Motor neuron (in vitro differentiated cells): Measurements from ENCODE around the gene XK. TPM values are rescaled to one million over a fixed set of nuclear protein-coding genes. Genes with fewer than 3 reads are reported as not detected.
"Not testable (repeated sequence)": the region's sequence is repeated elsewhere in the genome, so short reads cannot be mapped to it uniquely, and the experiment has no call there.

Experiments
- ATAC-seq, 8 experiments: fragments of 200-7000 bp; cut with Tn5 transposase; replicated peaks in 6 of 8; 2 replicates each; pipeline ENCODE4 v1.8.0; 2021; ENCODE audit warnings: mild to moderate bottlenecking in 8 of 8, moderate library complexity in 8 of 8
- H3K27ac ChIP-seq, 2 donors: fragments of 250-450 bp; sonication (Bioruptor Pico); 2 replicates each; pipeline ENCODE4 v1.9.0; 2021; ENCODE audit warnings: antibody characterized with exemption in 2 of 2, mild to moderate bottlenecking in 2 of 2, moderate library complexity in 1 of 2
- H3K4me1 ChIP-seq, 2 donors: fragments of 250-450 bp; sonication (Bioruptor Pico); replicated peaks in 1 of 2; 2 replicates each; pipeline ENCODE4 v1.6.1; 2021; ENCODE audit warnings: antibody characterized with exemption in 2 of 2, mild to moderate bottlenecking in 2 of 2, moderate library complexity in 1 of 2
- H3K4me3 ChIP-seq, 5 donors: fragments of 250-450 bp; sonication (Bioruptor Pico); 2 replicates each; pipeline ENCODE4 v1.9.0; 2021; ENCODE audit warnings: antibody characterized with exemption in 5 of 5, mild to moderate bottlenecking in 5 of 5, moderate library complexity in 4 of 5
- WGBS, 10 experiments: fragments of 450-650 bp; shearing (Covaris generic); methylation state at CpG; one replicate each; pipeline ENCODE4 v1.0.0; 2022; 5-methylcytosine and 5-hydroxymethylcytosine counted together
- in situ Hi-C, 9 experiments: fragments of 400-800 bp; cut with MboI; loops; one replicate each; pipeline ENCODE4 v1.15.0; 2021; ENCODE audit warnings: low sequenced_read_pairs in 9 of 9, low pct_unique_long_range_greater_than_20kb in 2 of 9; ENCODE audit not compliant: unreplicated experiment in 9 of 9
- total RNA-seq, 8 experiments: library from RNA; unstranded; fragments of 300-600 nt; gene quantifications; 2 replicates each; pipeline versions ENCODE4 v1.2.3 to v1.2.4, GENCODE V29; 2022

The XK gene
- total RNA-seq, 8 experiments from 2014 or later, result 0.21 to 3.9 (median 2.5) TPM

- WGBS, 10 experiments, result 49 to 100% (median 79%) methylated on average over 1 to 2 of the region's 7 CpGs; no CpG with 5 or more reads in 6 of the 10 experiments
- no peaks in the 10 kb centered on the region for H3K4me1 ChIP-seq
- H3K4me3 ChIP-seq, result no peak overlapping the region
- ATAC-seq, result no peak
- in situ Hi-C loops, result loop anchor here in 1 of 9 experiments (25.0 kb wide), 1 partner anchor 416 kb away; no protein-coding TSS in a partner anchor
- no peak overlapping the region for H3K27ac ChIP-seq
These were observed 60.8 kb downstream of the XK start for GRCh38 chrX:37746218-37746941.

- no peak for ATAC-seq
- no peak overlapping the region for H3K4me3 ChIP-seq
- H3K4me1 ChIP-seq, result no peaks in the 10 kb centered on the region
- in situ Hi-C loops, result loop anchor here in 1 of 9 experiments (25.0 kb wide), 1 partner anchor 415 kb away; no protein-coding TSS in a partner anchor
- WGBS, 10 experiments, result 50% methylated on average over 1 of the region's 1 CpG; no CpG with 5 or more reads in 9 of the 10 experiments
- no peak overlapping the region for H3K27ac ChIP-seq
These were observed 61.4 kb downstream of the XK start for GRCh38 chrX:37746951-37747350.

GRCh38 chrX:37752281-37752680, 66.7 kb downstream of the XK start:
- ATAC-seq, result no peak
- Histone ChIP-seq H3K4me1 (no peaks in the 10 kb centered on the region), H3K27ac (no peak overlapping the region), H3K4me3 (no peak overlapping the region)
- in situ Hi-C loops, result no loop called here
- WGBS, 10 experiments, result 0 to 52% (median 14%) methylated on average over 1 to 2 of the region's 2 CpGs; no CpG with 5 or more reads in 5 of the 10 experiments

GRCh38 chrX:37752936-37753335, 67.3 kb downstream of the XK start:
- no peaks in the 10 kb centered on the region for H3K4me1 ChIP-seq
- H3K27ac ChIP-seq, result no peak overlapping the region
- no peak for ATAC-seq
- no peak overlapping the region for H3K4me3 ChIP-seq
- in situ Hi-C loops, result no loop called here

- 39 to 100% methylated on average over 1 to 2 of the region's 2 CpGs; no CpG with 5 or more reads in 8 of the 10 experiments for WGBS, 10 experiments
- in situ Hi-C loops, result no loop called here
- Histone ChIP-seq H3K4me3 (no peak overlapping the region), H3K4me1 (no peaks in the 10 kb centered on the region), H3K27ac (no peak overlapping the region)
- ATAC-seq, result no peak
These were observed 67.8 kb downstream of the XK start for GRCh38 chrX:37753384-37753783.

- WGBS, 10 experiments, result 18% methylated on average over 2 of the region's 2 CpGs; no CpG with 5 or more reads in 9 of the 10 experiments
- H3K4me3 ChIP-seq, result no peak overlapping the region
These were observed 68.9 kb downstream of the XK start for GRCh38 chrX:37754516-37754915.

GRCh38 chrX:37755025-37755424, 69.4 kb downstream of the XK start:
- Histone ChIP-seq H3K4me1 (no peaks in the 10 kb centered on the region), H3K27ac (no peak overlapping the region), H3K4me3 (no peak overlapping the region)
- no peak for ATAC-seq
- in situ Hi-C loops, result no loop called here

More at GRCh38 chrX:37754516-37754915, 68.9 kb downstream of the XK start:
- in situ Hi-C loops, result no loop called here
- no peak for ATAC-seq
- Histone ChIP-seq H3K27ac (no peak overlapping the region), H3K4me1 (no peaks in the 10 kb centered on the region)

GRCh38 chrX:37757082-37757481, 71.5 kb downstream of the XK start:
- Histone ChIP-seq H3K4me1 (no peaks in the 10 kb centered on the region), H3K4me3 (no peak overlapping the region), H3K27ac (no peak overlapping the region)
- no peak for ATAC-seq
- in situ Hi-C loops, result no loop called here

- ATAC-seq, result no peak
- H3K4me3 ChIP-seq, result no peak overlapping the region
- H3K4me1 ChIP-seq, result no peaks in the 10 kb centered on the region
- in situ Hi-C loops, result no loop called here
- 33 to 80% methylated on average over 1 of the region's 1 CpG; no CpG with 5 or more reads in 8 of the 10 experiments for WGBS, 10 experiments
- H3K27ac ChIP-seq, result no peak overlapping the region
These were observed 73.8 kb downstream of the XK start for GRCh38 chrX:37759351-37759750.

GRCh38 chrX:37759878-37760418, 74.4 kb downstream of the XK start:
- no peaks in the 10 kb centered on the region for H3K4me1 ChIP-seq
- 25 to 100% (median 76%) methylated on average over 1 of the region's 2 CpGs; no CpG with 5 or more reads in 6 of the 10 experiments for WGBS, 10 experiments
- in situ Hi-C loops, result no loop called here
- no peak overlapping the region for H3K27ac ChIP-seq
- no peak overlapping the region for H3K4me3 ChIP-seq
- no peak for ATAC-seq

GRCh38 chrX:37763400-37763799, 77.8 kb downstream of the XK start:
- no peak overlapping the region for H3K27ac ChIP-seq
- in situ Hi-C loops, result no loop called here
- no peak for ATAC-seq
- no peaks in the 10 kb centered on the region for H3K4me1 ChIP-seq
- no peak overlapping the region for H3K4me3 ChIP-seq

- Histone ChIP-seq H3K4me3 (no peak overlapping the region), H3K27ac (no peak overlapping the region), H3K4me1 (no peaks in the 10 kb centered on the region)
- in situ Hi-C loops, result no loop called here
- no peak for ATAC-seq
These were observed 79.9 kb downstream of the XK start for GRCh38 chrX:37765507-37765906.

- in situ Hi-C loops, result no loop called here
- Histone ChIP-seq H3K4me1 (no peaks in the 10 kb centered on the region), H3K4me3 (no peak overlapping the region), H3K27ac (no peak overlapping the region)
- 0 to 100% (median 19%) methylated on average over 1 of the region's 1 CpG; no CpG with 5 or more reads in 6 of the 10 experiments for WGBS, 10 experiments
- ATAC-seq, result no peak
These were observed 81.8 kb downstream of the XK start for GRCh38 chrX:37767430-37767829.

GRCh38 chrX:37768866-37769265, 83.3 kb downstream of the XK start:
- H3K4me3 ChIP-seq, in situ Hi-C loops, ATAC-seq, H3K4me1 ChIP-seq, H3K27ac ChIP-seq: not testable (repeated sequence)
- 79% methylated on average over 3 of the region's 9 CpGs; no CpG with 5 or more reads in 9 of the 10 experiments for WGBS, 10 experiments
